Stimulated activated CD8-positive, alpha-beta memory T cell treated with anti-CD3 and anti-CD28 coated beads, Interleukin-7, amount 100 ng/mL, for 1 hour (primary cell): ENCODE results near the gene CFAP52.
"Not testable (repeated sequence)": the region's sequence is repeated elsewhere in the genome, so short reads cannot be mapped to it uniquely, and the experiment has no call there.

ENCODE experiments used
- DNase-seq, 2 donors: peaks; one replicate each; pipeline ENCODE4 v3.0.0-alpha.2; 2020; ENCODE audit warnings: low read depth in 2 of 2

CFAP52 gene, protein sequence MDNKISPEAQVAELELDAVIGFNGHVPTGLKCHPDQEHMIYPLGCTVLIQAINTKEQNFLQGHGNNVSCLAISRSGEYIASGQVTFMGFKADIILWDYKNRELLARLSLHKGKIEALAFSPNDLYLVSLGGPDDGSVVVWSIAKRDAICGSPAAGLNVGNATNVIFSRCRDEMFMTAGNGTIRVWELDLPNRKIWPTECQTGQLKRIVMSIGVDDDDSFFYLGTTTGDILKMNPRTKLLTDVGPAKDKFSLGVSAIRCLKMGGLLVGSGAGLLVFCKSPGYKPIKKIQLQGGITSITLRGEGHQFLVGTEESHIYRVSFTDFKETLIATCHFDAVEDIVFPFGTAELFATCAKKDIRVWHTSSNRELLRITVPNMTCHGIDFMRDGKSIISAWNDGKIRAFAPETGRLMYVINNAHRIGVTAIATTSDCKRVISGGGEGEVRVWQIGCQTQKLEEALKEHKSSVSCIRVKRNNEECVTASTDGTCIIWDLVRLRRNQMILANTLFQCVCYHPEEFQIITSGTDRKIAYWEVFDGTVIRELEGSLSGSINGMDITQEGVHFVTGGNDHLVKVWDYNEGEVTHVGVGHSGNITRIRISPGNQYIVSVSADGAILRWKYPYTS

DNA sequence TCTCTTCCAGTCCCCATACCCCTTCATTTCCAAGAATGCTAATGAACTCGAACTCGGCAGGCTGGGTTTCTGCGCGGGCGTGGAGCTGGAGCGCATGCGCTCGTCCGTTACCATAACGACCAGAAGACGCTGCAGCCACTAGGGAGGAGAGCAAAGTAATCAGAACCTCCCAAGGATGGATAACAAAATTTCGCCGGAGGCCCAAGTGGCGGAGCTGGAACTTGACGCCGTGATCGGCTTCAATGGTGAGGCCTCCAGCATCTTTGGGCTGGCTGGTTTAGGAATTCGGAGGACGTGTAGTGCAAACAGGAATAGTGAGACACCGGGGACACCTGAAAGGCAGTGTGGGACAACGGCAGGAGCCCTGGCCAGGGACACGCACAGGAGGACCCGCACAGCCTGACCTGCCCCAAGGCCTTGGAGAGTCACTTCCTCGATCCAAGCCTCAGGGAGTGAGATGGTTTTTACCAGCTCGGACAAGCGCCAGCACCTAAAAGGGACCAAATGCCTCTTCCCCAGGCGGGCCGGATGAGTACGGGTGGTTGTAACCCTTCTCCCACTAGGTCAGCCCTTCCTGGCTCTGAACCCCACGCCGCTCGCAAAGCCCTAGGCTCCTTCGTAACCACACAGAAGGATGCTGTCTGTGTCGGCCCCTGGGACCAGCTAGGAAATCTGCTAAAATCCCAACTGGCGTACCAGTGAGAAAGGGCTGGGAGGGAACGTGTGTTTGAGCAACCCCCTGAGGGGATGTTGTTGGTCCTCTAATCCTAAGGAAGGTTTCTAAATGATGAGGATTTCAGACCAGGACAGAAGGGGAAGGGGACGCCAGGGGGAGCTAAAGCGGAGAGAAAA is at the start of gene CFAP52:
CFAP52 (plus strand) TSS at position 122 of the 852 bp plus-strand sequence; CDS start at position 176, 54 bp downstream.
- peak; percentile 55 to 59 for DNase-seq

DNA sequence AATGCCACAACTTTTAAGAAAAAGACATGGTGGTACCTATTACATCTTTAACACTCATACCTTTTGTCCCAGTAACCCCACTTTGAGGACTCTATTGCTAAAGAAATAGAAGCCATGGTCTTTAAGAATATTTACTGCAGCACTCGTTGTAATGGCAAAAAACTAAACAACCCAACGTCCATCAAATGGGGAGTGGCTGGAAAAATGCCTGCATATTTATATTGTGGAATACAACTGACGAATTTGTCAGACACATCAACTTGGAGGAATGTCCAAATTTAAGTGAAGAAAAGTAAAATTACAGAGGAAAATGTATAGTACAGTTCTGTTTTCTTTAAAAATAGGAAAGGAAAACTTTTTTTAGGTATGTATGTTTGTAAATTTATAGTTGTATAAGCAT is 48.7 kb upstream of the CFAP52 start:
- DNase-seq = no peak

DNA sequence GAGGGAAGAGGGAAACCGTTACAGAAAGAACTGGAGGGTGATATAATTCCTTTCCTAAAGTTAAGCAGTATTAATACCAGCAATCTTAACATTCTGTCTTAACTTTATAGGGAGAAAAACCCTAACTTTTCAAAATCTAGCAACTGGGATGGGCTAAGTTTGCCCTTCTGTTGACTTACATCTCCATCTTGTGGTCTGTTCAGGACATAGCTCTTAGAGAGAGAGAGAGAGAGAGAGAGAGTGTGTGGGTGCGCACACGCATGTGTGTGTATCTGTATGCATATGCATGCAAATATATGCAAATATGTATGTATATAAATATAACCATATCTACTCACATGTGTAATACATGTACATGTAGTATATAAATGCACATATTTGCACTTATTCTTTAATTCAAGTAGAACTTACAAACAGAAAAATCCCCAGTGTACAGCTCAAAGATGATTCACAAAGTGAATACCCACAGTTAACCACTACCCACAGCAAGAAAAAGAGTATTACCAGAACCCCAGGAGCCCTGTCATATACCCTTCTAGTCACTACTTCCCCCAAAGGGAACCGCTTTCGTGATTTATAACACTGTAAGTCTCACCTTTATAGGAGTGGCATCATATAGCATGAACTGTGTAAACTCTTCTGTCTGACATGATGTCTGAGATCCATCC is 47.3 kb upstream of the CFAP52 start:
- DNase-seq = no peak

DNA sequence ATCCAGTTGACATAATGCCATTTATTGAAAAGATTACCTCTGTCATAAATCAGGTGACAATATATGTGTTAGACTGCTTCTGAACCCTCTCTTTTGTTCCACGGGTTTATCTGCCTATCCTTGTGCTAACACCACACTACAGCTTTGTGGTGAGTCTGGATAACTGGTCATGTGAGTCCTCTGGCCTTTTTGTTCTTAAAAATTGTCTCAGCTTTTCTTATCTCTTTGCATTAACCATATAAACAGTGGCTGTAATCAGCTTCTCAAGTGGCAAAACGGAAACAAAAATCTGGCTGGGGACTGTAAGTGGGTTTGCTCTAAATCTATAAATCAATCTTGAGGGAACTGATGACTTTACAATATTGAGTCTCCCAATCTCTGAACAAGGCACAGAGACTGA is 45.4 kb upstream of the CFAP52 start:
- DNase-seq = no peak

DNA sequence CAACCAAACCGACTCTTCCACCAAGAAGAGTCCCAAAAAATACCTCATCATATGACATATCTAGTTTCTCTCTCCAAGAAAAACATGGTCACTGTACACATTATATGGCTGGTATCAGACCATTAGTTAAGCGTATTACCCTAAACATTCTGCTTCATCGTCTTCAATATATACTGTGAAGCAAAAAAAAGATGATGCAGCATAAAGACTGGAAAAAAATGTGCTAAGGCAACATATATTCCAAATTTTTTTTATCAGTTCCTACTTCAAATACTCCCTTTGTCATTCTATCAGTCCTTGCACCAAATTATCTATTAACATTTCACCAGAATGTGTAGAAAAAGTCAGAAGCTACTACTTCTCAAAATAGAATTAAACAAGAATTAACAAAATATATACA is 43.7 kb upstream of the CFAP52 start:
- no peak for DNase-seq

DNA sequence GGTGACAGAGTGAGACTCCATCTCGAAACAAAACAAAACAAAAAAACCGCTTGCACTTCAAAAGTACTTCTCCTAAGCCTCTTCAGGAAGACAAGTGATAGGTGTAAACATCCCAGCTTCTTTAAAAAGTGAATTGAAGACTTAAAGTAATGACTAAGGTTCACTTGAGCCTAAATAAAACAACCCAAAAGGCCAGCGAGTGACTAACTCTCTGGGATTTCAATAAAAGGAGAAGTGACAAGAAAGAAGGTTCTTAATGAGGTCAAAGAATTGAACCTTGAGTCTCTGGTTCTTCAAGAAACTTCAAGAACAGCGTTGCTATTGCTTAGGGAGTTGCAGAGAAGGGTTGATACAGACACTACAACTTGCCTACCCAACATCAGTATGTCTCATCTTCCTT is 43.0 kb upstream of the CFAP52 start:
- no peak for DNase-seq

DNA sequence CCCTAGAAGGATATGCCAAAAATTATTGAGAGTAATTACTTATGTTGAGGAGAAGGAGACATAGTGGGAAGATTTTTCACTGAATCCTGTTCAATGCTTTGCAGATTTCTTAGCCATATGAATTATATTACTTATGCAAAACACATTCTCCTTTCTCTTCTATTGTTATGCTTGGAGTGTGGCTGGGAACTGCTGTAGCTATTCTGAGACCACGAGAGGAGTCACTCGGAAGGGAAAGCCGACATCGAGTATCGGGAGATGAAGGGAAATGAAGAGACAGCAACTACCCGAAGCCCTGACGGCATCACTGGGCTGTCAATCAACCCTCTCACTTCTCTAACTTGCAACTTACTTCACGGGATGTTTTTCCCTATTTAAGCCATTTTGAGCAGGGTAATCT is 40.4 kb upstream of the CFAP52 start:
- DNase-seq = no peak

DNA sequence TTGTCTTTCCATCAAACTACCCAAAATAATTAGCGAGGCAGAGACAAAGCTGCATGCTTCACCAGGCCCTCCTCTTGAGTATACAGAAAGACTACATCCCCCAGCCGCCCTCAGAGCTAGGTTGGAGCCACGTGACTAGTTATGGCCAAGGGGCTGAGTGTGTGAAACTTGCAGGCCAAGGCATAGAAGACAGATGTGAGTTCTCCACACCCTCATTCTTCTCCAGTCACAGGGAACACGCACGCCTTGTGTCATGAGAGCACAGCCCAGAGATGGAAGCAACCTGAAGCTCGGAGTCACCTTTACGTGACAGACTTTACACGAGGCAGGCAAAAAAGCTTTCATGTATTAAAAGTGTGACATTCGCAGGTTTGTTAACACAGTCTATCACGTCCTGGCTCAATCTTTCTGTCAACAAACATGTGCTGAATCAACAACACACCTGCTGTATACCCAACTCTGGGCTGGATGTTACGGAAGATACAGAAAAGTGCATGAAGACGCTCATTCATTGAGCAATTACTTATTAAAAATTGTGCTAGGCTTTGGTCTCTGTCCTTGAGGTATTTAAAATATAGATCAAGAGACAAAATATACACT is 39.2 kb upstream of the CFAP52 start:
- DNase-seq = no peak

DNA sequence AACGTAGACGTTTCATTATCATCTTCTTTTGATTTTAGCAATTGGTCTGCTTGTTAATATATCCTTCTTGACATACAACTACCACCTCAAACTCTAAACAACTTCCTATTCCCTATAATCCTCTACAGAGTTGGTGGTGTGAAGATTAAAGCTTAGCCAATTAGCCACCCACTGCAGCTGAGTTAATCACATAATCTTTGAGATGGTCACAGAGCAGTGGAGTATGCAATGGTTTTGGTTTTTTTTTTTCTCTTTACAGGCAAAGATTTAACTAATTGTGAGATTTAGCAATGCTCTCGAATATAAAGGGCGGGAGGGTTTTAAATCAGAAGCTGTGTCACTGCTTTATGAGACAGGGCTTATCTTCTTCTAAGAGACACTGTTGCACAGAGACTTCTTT is 37.8 kb upstream of the CFAP52 start:
- DNase-seq = no peak

DNA sequence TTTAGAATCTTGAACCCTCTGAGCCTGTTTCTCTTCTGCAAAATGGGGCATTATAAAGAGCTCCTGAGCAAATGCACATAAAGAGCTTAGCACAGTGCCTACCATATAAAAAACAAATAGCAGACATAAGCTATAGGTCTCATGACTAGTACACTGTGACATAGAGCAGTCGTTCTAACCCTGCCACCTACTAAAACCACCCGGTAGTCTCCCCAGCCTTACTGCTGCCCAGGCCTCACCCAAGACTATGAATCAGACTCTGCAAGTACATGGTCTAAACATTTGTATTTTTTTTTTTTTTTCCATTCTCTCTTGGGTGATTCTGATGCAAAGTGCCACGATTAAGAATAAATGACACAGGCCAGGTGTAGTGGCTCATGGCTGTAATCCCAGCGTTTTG is 34.7 kb upstream of the CFAP52 start:
- DNase-seq = no peak

DNA sequence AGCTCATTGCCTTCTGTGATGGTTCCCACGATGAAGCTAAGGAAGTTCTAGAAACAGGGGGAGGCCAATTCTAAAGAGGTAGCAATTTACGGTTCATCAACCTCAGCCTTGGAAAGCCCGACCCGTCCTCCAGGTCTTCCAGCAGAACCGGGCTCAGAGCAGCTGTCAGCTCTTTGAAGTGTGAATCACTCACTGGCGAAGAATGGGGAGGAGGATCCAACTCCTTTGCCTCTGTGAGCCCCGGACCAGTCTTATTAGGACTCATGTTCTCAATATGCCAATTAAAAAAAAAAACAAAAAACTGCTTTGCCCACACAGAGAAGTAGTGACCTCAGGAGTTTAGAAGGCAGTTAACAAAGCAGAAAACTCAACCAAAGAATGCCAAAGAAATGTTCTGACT is 32.2 kb upstream of the CFAP52 start:
- no peak for DNase-seq

DNA sequence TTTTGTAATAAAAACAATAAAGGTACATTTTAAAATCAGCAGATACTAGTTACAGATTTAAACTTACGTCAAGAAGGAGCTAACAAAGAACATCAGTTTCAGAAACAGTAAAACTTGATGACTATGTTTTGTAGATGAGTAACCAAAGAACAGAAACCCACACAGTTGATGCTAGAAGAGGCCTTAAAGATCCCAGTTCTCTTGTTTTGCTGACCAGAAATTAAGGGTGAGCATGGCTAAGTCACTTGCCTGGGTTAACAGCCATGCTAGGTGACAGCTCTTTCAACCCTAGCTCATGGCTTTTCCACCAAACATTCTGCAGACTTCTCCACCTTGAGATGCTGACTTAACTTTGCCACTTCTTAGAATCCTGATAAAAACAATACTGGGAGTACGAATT is 27.2 kb upstream of the CFAP52 start:
- DNase-seq = no peak

DNA sequence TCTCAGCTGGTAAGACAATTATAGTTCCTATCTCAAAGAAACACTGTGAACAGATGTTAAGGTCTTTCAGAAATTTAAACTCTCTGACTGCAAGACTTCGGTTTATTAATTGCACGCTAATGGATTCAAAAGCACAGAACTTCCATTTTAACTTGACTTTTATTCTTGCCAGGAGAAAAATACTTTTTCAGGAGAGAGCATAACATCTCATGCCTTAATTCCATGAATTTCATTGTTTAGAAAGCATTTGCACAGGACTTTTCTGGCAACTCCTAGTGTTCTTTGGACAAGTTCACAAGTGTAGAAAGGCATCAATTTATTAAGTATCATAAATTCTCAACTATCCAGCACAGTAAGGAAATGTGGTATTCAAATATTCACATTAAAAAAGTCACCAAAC is 23.3 kb upstream of the CFAP52 start:
- DNase-seq = no peak

DNA sequence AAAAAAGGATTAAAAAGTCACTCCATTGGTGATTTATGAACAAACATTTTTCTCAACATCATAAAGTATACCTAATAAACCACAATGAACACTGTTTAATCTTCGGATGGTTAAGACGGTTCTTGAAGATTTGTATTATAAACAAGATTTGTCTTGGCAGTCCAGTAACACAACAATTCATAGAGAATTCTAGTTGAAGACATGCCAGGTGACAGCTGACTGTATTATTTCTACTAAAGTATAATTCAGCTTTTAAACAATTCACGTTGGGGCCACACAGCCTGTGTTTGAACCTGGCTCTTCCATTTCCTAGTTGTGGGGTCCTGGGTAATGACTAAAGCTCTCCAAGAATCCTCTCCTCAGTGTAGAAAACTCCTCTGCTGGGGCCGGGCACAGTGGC is 22.8 kb upstream of the CFAP52 start:
- DNase-seq = no peak

DNA sequence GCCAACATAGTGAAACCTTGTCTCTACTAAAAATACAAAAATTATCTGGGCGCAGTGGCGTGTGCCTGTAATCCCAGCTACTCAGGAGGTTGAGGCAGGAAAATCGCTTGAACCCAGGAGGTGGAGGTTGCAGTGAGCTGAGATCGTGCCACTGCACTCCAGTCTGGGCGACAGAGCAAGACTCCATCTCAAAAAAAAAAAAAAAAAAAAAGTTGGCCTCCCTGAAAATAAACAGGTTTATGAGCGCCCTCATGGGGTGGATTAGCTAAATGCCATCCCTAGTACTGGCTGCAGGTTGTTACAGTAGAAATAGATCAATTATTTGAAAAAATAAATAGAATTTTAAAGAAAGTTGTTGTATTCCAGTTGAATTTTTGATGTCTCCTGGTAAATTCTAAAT is 21.7 kb upstream of the CFAP52 start:
- not testable (repeated sequence) for DNase-seq

DNA sequence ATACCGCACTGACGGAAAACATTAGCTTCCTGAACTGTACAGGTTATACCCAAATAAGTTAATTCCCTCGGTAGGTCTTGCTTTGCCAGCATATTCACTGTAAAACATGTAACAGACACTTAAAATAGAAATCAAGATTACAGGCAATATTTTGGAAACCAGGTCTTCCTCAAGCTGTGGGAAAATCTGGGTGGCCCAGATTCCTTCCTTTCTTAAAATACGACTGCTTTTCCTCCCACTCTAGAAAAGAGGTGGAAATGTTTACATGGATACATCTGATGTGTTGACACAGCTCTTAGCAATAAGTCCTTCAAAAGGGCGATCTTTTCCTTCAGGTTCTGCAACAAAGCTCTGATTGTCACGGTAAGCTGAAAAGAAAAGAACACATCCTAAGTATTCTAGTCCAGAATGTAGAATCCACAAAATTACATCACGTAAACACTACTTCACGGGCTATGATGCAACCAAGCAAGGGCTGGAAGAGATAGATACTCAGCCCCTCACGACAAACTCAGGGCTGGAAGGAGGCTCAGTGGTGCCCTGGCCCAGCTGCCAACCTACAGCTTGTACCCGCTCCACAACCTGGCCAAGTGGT is 19.2 kb upstream of the CFAP52 start:
- no peak for DNase-seq

DNA sequence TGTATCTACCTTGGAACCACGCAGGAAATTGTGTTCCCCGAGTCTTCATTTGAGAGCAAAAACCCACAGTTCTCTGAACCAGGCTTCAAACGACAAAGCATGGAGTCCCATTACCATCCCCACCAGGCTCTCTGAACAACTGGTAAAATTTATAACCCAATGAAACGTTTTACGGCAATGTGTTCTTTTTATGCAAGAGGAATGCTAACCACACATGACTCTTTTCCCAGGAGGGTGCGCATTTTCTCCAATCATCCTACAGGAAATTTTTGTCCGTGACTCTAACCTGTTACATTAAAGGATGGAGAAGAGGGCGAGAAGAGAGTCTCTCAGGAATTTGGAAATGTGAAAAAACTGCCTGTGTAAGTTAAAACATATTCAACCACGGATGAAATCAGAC is 18.6 kb upstream of the CFAP52 start:
- DNase-seq = no peak

DNA sequence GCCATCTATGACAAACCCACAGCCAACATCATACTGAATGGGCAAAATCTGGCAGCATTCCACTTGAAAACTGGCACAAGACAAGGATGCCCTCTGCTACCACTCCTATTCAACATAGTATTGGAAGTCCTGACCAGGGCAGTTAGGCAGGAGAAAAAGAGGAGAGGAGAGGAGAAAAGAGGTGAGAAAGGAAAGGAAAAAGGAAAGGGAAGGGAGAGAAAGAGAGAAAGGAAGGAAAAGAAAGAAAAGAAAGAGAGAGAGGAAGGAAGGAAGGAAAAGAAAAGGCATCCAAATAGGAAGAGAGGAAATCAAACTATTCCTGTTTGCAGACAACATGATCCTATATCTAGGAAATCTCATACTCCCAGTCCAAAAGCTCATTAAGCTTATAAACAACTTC is 12.3 kb upstream of the CFAP52 start:
- no peak for DNase-seq

DNA sequence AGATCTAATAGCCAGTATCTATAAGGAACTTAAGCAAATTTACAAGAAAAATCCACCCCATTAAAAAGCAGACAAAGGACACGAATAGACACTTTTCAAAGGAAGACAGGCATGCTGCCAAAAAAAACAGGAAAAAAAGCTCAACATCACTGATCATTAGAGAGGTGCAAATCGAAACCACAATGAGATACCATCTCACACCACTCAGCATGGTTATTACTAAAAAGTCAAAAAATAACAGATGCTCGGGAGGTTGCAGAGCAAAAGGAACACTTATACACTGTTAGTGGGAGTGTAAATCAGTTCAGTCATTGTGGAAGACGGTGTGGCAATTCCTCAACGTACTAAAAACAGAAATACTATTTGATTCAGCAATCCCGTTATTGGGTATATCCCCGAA is 10.4 kb upstream of the CFAP52 start:
- DNase-seq = no peak

DNA sequence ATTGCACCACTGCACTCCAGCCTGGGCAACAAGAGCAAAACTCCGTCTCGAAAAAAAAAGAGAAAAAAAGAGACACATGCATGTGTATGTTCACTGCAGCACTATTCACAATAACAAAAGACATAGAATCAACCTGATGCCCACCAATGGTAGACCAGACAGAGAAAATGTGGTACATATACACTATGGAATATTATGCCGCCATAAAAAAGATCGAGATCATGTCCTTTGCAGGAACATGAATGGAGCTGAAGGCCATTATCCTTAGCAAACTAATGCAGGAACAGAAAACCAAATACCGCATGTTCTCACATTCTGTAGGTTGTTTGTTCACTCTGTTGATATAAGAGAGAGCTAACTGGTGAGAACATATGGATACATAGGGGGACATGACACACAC is 9.7 kb upstream of the CFAP52 start:
- DNase-seq = not testable (repeated sequence)

DNA sequence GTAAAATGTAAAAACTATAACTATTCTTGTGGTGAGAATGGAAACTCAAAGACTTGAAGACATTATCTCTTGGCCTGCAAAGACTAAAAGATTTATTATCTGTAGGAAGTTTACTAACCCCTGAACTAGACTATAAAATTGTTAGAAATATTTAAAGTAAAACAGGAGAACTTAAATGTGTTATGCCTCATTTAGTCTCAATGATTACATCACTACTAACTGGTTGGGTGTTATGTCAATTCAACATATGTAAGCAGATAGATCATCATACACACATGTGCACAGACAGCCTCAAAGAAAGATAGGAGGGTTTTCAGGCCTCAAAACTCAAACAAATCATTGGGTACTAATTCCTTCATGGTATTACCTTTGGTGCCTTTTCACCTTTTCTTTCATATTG is 8.4 kb upstream of the CFAP52 start:
- no peak for DNase-seq
